ENCODE results near the gene GAPVD1.

DNA sequence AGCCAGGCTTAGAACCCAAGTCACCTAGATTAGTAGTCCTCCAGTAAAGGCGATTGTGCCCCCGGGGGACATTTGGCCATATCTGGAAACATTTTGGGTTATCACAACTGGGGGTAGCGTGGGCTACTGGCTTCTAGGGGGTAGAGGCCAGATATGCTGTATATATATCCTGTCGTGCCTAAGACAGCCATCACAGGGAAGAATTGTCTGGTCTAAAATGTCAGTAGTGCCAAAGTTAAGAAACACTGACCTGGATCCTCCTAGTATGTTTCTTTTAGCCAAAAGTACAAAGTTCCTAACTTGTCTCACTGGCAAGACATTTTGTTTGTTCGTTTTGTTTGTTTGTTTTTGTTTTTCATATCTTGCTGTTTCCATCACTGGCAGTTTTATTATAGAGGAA, 47.4 kb upstream of the GAPVD1 start:
- TF ChIP-seq, protein P1, sequence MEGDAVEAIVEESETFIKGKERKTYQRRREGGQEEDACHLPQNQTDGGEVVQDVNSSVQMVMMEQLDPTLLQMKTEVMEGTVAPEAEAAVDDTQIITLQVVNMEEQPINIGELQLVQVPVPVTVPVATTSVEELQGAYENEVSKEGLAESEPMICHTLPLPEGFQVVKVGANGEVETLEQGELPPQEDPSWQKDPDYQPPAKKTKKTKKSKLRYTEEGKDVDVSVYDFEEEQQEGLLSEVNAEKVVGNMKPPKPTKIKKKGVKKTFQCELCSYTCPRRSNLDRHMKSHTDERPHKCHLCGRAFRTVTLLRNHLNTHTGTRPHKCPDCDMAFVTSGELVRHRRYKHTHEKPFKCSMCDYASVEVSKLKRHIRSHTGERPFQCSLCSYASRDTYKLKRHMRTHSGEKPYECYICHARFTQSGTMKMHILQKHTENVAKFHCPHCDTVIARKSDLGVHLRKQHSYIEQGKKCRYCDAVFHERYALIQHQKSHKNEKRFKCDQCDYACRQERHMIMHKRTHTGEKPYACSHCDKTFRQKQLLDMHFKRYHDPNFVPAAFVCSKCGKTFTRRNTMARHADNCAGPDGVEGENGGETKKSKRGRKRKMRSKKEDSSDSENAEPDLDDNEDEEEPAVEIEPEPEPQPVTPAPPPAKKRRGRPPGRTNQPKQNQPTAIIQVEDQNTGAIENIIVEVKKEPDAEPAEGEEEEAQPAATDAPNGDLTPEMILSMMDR (conservative IDR thresholded peaks at IDR 0.05; ENCODE audit: low read length) = no peak
- TF ChIP-seq EZH2phosphoT487 (IDR thresholded peaks at IDR 0.05; ENCODE audit: borderline replicate concordance, low read depth, low read length) = no peak

Data from OCI-LY7 (cell line).